Ovary (tissue), 3 donors: ENCODE measurements around the gene TRMT112.

ENCODE experiments used
- EP300 ChIP-seq: sonication (generic); formaldehyde crosslinking; IDR thresholded peaks from one replicate; pipeline ENCODE4 v1.6.1; 2017; ENCODE audit warnings: antibody characterized with exemption
- POLR2A ChIP-seq: fragments of 450-650 bp; IDR thresholded peaks from one replicate; pipeline ENCODE4 v1.6.1; 2017; ENCODE audit warnings: antibody characterized with exemption, mild to moderate bottlenecking, moderate library complexity
- TF ChIP-seq, protein P1 (sequence below), 3 donors: fragments of 450-650 bp in 2 of 3; fragments of 200-600 bp in 1 of 3; IDR thresholded peaks; one replicate each; pipeline versions ENCODE4 v1.5.1 to v1.8.0; 2016 to 2022; ENCODE audit warnings: antibody characterized with exemption in 3 of 3, mild to moderate bottlenecking in 1 of 3
- donor health status: DM: no; HTN: no; CAD: no.

DNA sequence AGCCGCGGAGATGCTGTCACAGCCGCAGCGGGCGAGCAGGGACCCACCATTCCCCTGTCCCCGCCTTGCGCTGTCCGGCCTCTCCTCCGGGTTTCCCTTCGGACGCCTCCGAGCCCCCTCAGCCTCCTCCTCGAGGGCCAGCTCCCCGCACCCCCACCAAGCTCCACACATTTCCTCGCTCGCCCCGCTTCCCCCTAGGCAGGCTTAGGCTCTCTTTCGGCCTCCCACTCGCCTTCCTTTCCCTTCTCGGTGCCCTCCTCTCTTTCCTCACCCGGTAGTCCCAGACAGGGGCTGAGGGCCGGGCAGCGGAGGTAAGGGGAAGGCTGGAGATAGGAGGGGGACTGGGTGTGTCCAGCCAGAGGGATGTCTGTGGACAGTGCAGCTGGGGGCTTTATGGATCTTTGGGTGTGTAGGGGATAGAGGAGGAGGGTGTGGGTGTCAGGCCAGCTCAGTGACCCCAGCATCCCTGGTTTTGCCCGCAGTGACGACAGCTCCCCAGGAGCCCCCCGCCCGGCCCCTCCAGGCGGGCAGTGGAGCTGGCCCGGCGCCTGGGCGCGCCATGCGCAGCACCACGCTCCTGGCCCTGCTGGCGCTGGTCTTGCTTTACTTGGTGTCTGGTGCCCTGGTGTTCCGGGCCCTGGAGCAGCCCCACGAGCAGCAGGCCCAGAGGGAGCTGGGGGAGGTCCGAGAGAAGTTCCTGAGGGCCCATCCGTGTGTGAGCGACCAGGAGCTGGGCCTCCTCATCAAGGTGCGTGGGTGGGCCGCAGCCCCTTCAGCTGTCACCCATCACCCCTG lies 24.7 kb downstream of the TRMT112 start:
- TF ChIP-seq, protein P1, sequence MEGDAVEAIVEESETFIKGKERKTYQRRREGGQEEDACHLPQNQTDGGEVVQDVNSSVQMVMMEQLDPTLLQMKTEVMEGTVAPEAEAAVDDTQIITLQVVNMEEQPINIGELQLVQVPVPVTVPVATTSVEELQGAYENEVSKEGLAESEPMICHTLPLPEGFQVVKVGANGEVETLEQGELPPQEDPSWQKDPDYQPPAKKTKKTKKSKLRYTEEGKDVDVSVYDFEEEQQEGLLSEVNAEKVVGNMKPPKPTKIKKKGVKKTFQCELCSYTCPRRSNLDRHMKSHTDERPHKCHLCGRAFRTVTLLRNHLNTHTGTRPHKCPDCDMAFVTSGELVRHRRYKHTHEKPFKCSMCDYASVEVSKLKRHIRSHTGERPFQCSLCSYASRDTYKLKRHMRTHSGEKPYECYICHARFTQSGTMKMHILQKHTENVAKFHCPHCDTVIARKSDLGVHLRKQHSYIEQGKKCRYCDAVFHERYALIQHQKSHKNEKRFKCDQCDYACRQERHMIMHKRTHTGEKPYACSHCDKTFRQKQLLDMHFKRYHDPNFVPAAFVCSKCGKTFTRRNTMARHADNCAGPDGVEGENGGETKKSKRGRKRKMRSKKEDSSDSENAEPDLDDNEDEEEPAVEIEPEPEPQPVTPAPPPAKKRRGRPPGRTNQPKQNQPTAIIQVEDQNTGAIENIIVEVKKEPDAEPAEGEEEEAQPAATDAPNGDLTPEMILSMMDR (IDR thresholded peaks at IDR 0.05), result no peak
- TF ChIP-seq EP300, result no peak
- TF ChIP-seq POLR2A, result no peak
